Trophoblast cell (in vitro differentiated cells and primary cell): ENCODE measurements around the gene MAP7.

Source experiments
- DNase-seq, 2 donors: peaks; one replicate each; pipeline ENCODE4 v3.0.0-alpha.2; 2016
- H2AFZ ChIP-seq: 2 replicates; pipeline ENCODE4 v1.6.1; 2013; ENCODE audit warnings: low read length, moderate library complexity, mild to moderate bottlenecking; ENCODE audit not compliant: insufficient read depth, poor library complexity
- H2AK5ac ChIP-seq: 2 replicates; pipeline ENCODE4 v1.6.1; 2013; ENCODE audit warnings: mild to moderate bottlenecking, low read length
- H2BK120ac ChIP-seq: 2 replicates; pipeline ENCODE4 v1.6.1; 2013; ENCODE audit warnings: low read length, mild to moderate bottlenecking, moderate library complexity; ENCODE audit not compliant: insufficient read depth, poor library complexity
- H2BK12ac ChIP-seq: 2 replicates; pipeline ENCODE4 v1.6.1; 2013; ENCODE audit warnings: mild to moderate bottlenecking, low read length, moderate library complexity
- H2BK5ac ChIP-seq: 2 replicates; pipeline ENCODE4 v1.6.1; 2013; ENCODE audit warnings: low read length, low read depth, moderate library complexity, mild to moderate bottlenecking; ENCODE audit not compliant: poor library complexity
- H3K14ac ChIP-seq: 2 replicates; pipeline ENCODE4 v1.6.1; 2013; ENCODE audit warnings: mild to moderate bottlenecking, low read length
- H3K18ac ChIP-seq: 2 replicates; pipeline ENCODE4 v1.6.1; 2013; ENCODE audit warnings: mild to moderate bottlenecking, low read length
- H3K23ac ChIP-seq: 2 replicates; pipeline ENCODE4 v1.6.1; 2013; ENCODE audit warnings: low read length
- H3K27ac ChIP-seq: 2 replicates; pipeline ENCODE4 v1.5.1; 2013; ENCODE audit warnings: low read depth, mild to moderate bottlenecking, inconsistent platforms, low read length, moderate library complexity
- H3K27me3 ChIP-seq: 2 replicates; pipeline ENCODE4 v1.6.1; 2013; ENCODE audit warnings: inconsistent platforms, mild to moderate bottlenecking, low read length, moderate library complexity; ENCODE audit not compliant: insufficient read depth
- H3K36me3 ChIP-seq, 2 experiments: 1 replicate in 1 of 2; 2 replicates in 1 of 2; pipeline ENCODE4 v1.6.1; 2013; ENCODE audit warnings: low read length in 2 of 2, mild to moderate bottlenecking in 2 of 2, moderate library complexity in 1 of 2; ENCODE audit not compliant: insufficient read depth in 2 of 2, control insufficient read depth in 1 of 2
- H3K4ac ChIP-seq: 2 replicates; pipeline ENCODE4 v1.6.1; 2013; ENCODE audit warnings: low read depth, mild to moderate bottlenecking, low read length, moderate library complexity
- H3K4me1 ChIP-seq, 2 experiments: 1 replicate in 1 of 2; 2 replicates in 1 of 2; pipeline ENCODE4 v1.6.1; 2013; ENCODE audit warnings: low read length in 2 of 2, mild to moderate bottlenecking in 2 of 2, moderate library complexity in 1 of 2; ENCODE audit not compliant: insufficient read depth in 2 of 2, control insufficient read depth in 1 of 2
- H3K4me2 ChIP-seq: 2 replicates; pipeline ENCODE4 v1.6.1; 2013; ENCODE audit warnings: inconsistent platforms, mild to moderate bottlenecking, low read length, moderate library complexity
- H3K4me3 ChIP-seq: 2 replicates; pipeline ENCODE4 v1.5.1; 2013; ENCODE audit warnings: mild to moderate bottlenecking, low read depth, low read length, inconsistent platforms
- H3K79me1 ChIP-seq: one replicate; pipeline ENCODE4 v1.6.1; 2013; ENCODE audit warnings: low read length
- H3K79me2 ChIP-seq: 2 replicates; pipeline ENCODE4 v1.6.1; 2013; ENCODE audit warnings: low read length, mild to moderate bottlenecking; ENCODE audit not compliant: control insufficient read depth, insufficient read depth, poor library complexity
- H3K9ac ChIP-seq: 2 replicates; pipeline ENCODE4 v1.6.1; 2013; ENCODE audit warnings: mild to moderate bottlenecking, low read length
- H3K9me3 ChIP-seq: 2 replicates; pipeline ENCODE4 v1.6.1; 2013; ENCODE audit warnings: low read depth, mild to moderate bottlenecking, control low read depth, inconsistent platforms, low read length; ENCODE audit not compliant: insufficient read depth
- H4K12ac ChIP-seq: 2 replicates; pipeline ENCODE4 v1.6.1; 2013; ENCODE audit warnings: low read depth, mild to moderate bottlenecking, low read length, moderate library complexity
- H4K8ac ChIP-seq: 2 replicates; pipeline ENCODE4 v1.6.1; 2013; ENCODE audit warnings: low read depth, mild to moderate bottlenecking, low read length, moderate library complexity
- H4K91ac ChIP-seq: one replicate; pipeline ENCODE4 v1.6.1; 2013; ENCODE audit warnings: low read depth, mild to moderate bottlenecking, low read length, moderate library complexity
- WGBS: extraction: QIAGEN DNeasy Blood & Tissue Kit; methylation state at CpG from one replicate; pipeline ENCODE4 v1.1.7; 2013; ENCODE audit warnings: missing lambda C conversion rate; ENCODE audit not compliant: insufficient read length, insufficient coverage; ENCODE audit errors: extremely low coverage; 5-methylcytosine and 5-hydroxymethylcytosine counted together

MAP7 gene

GRCh38 chr6:136330634-136331033 lies 219.6 kb downstream of the MAP7 start:
- no peak overlapping the region for H4K8ac ChIP-seq
- H3K79me1 ChIP-seq: no peaks in the 10 kb centered on the region
- H3K18ac ChIP-seq: no peak overlapping the region

GRCh38 chr6:136326038-136326553 lies 224.1 kb downstream of the MAP7 start:
- no CpG with 5 or more reads among the region's 8 CpGs for WGBS
- no peaks in the 10 kb centered on the region for H3K79me2 ChIP-seq

More at GRCh38 chr6:136330634-136331033, 219.6 kb downstream of the MAP7 start:
- no peaks in the 10 kb centered on the region for H3K4me1 ChIP-seq
- no peaks in the 10 kb centered on the region for H3K36me3 ChIP-seq
- H3K14ac ChIP-seq: no peak overlapping the region
- no peak overlapping the region for H2AK5ac ChIP-seq
- no peaks in the 10 kb centered on the region for H3K79me2 ChIP-seq
- H3K9ac ChIP-seq: no peak overlapping the region
- no peak overlapping the region for H2BK5ac ChIP-seq
- H3K23ac ChIP-seq: no peak overlapping the region
- no peak overlapping the region for H4K91ac ChIP-seq
- H2BK12ac ChIP-seq: no peak overlapping the region
- H3K27ac ChIP-seq: no peak overlapping the region
- DNase-seq: no peak
- H3K4ac ChIP-seq: no peak overlapping the region
- H3K27me3 ChIP-seq: no peaks in the 10 kb centered on the region
- no peaks in the 10 kb centered on the region for H3K9me3 ChIP-seq
- no peak overlapping the region for H3K4me2 ChIP-seq
- no peak overlapping the region for H3K4me3 ChIP-seq
- no CpG with 5 or more reads among the region's 8 CpGs for WGBS
- H2BK120ac ChIP-seq: no peak overlapping the region
- no peak overlapping the region for H4K12ac ChIP-seq
- no peak overlapping the region for H2AFZ ChIP-seq

GRCh38 chr6:136324686-136325380 lies 225.4 kb downstream of the MAP7 start:
- Histone ChIP-seq H4K91ac (no peak overlapping the region), H3K79me1 (no peaks in the 10 kb centered on the region), H3K79me2 (no peaks in the 10 kb centered on the region), H4K8ac (no peak overlapping the region), H2BK120ac (no peak overlapping the region), H2BK12ac (no peak overlapping the region), H3K9me3 (no peaks in the 10 kb centered on the region), H3K18ac (no peak overlapping the region), H3K4ac (no peak overlapping the region), H3K4me1 (no peaks in the 10 kb centered on the region), H4K12ac (no peak overlapping the region), H3K4me2 (no peak overlapping the region), H2BK5ac (no peak overlapping the region), H2AFZ (no peak overlapping the region), H3K4me3 (no peak overlapping the region), H3K27ac (no peak overlapping the region), H2AK5ac (no peak overlapping the region), H3K14ac (no peak overlapping the region), H3K27me3 (no peaks in the 10 kb centered on the region), H3K23ac (no peak overlapping the region), H3K9ac (no peak overlapping the region), H3K36me3 (no peaks in the 10 kb centered on the region)
- no peak for DNase-seq
- no CpG with 5 or more reads among the region's 10 CpGs for WGBS

More at GRCh38 chr6:136326038-136326553, 224.1 kb downstream of the MAP7 start:
- no peaks in the 10 kb centered on the region for H3K27me3 ChIP-seq
- peak; percentile 23 to 77 for DNase-seq
- H3K9me3 ChIP-seq: no peaks in the 10 kb centered on the region
- H4K91ac ChIP-seq: no peak overlapping the region
- H4K8ac ChIP-seq: no peak overlapping the region
- no peak overlapping the region for H3K4me3 ChIP-seq
- no peak overlapping the region for H2AFZ ChIP-seq
- no peak overlapping the region for H3K4ac ChIP-seq
- H2BK120ac ChIP-seq: no peak overlapping the region
- H3K36me3 ChIP-seq: no peaks in the 10 kb centered on the region
- no peak overlapping the region for H3K9ac ChIP-seq
- no peak overlapping the region for H4K12ac ChIP-seq
- H2AK5ac ChIP-seq: no peak overlapping the region
- no peak overlapping the region for H2BK5ac ChIP-seq
- H3K14ac ChIP-seq: no peak overlapping the region
- no peaks in the 10 kb centered on the region for H3K4me1 ChIP-seq
- H3K18ac ChIP-seq: no peak overlapping the region
- H3K27ac ChIP-seq: no peak overlapping the region
- H3K79me1 ChIP-seq: no peaks in the 10 kb centered on the region
- H3K4me2 ChIP-seq: no peak overlapping the region
- H2BK12ac ChIP-seq: no peak overlapping the region
- H3K23ac ChIP-seq: no peak overlapping the region

- H2BK120ac ChIP-seq: no peak overlapping the region
- H3K18ac ChIP-seq: no peak overlapping the region
- H2BK12ac ChIP-seq: no peak overlapping the region
- no peak overlapping the region for H4K8ac ChIP-seq
- no peak overlapping the region for H3K14ac ChIP-seq
- no peaks in the 10 kb centered on the region for H3K9me3 ChIP-seq
- no peak overlapping the region for H3K4me3 ChIP-seq
- H3K79me1 ChIP-seq: no peaks in the 10 kb centered on the region
- no peak overlapping the region for H3K23ac ChIP-seq
- H4K91ac ChIP-seq: no peak overlapping the region
- H3K4ac ChIP-seq: no peak overlapping the region
- no peaks in the 10 kb centered on the region for H3K36me3 ChIP-seq
- no peak overlapping the region for H2BK5ac ChIP-seq
- no CpG with 5 or more reads among the region's 10 CpGs for WGBS
- H2AFZ ChIP-seq: no peak overlapping the region
- no peak overlapping the region for H2AK5ac ChIP-seq
- H3K4me1 ChIP-seq: no peaks in the 10 kb centered on the region
- no peak overlapping the region for H4K12ac ChIP-seq
- no peak overlapping the region for H3K9ac ChIP-seq
- H3K4me2 ChIP-seq: no peak overlapping the region
- no peaks in the 10 kb centered on the region for H3K27me3 ChIP-seq
- no peak overlapping the region for H3K27ac ChIP-seq
- no peak for DNase-seq
- no peaks in the 10 kb centered on the region for H3K79me2 ChIP-seq
Measured at GRCh38 chr6:136323431-136324112, 226.7 kb downstream of the MAP7 start.
